Measurements from ENCODE around the gene LRBA. TPM values are rescaled to one million over a fixed set of nuclear protein-coding genes. Genes with fewer than 3 reads are reported as not detected.
"Not testable (repeated sequence)": the region's sequence is repeated elsewhere in the genome, so short reads cannot be mapped to it uniquely, and the experiment has no call there.

LRBA gene
- total RNA-seq, 1 experiment from 2014 or later: 23.0 TPM

- no peak for DNase-seq (ENCODE audit: low read depth)
These were observed 591.6 kb downstream of the LRBA start for GRCh38 chr4:150423503-150423902.

DNA sequence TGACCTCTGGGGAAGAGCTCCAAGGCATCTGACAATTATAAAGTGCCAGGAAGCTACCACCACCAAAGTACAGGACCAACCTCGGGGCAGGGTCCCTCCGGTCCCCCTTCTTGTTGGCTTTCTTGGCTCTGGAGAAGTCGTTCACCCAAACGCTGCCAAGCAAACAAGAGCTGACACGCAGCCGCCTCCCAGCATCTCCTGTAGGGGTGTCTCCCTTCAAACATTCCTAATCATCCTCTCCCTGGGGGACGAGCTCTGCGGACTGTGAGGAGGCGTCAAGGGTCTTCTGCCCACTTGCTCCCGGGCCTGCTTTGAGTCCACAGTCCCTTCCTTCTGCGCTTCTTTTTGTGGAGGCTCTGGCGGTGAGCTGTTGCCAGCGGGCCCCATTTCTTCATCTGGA is 592.0 kb downstream of the LRBA start:
- DNase-seq (ENCODE audit: low read depth): no peak

DNA sequence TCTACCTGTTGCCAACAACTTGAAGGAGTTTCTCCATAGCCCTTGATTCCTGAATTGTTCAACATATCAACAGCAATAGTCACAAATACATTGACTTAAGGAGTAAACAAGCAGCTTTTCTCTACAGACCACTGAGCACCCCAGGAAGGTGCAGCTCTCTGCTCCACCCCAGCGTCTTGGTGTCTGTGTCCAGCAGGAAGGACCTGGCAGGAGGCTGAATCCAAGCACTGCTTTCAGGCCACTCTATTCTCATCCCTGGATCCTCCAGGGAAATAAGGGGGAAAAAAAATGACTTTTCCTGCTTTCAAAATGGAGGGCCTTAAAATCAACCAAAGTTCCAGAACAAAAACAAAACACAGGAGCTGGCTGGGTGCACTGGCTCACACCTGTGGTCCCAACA is 593.5 kb downstream of the LRBA start:
- DNase-seq (ENCODE audit: low read depth): no peak

DNA sequence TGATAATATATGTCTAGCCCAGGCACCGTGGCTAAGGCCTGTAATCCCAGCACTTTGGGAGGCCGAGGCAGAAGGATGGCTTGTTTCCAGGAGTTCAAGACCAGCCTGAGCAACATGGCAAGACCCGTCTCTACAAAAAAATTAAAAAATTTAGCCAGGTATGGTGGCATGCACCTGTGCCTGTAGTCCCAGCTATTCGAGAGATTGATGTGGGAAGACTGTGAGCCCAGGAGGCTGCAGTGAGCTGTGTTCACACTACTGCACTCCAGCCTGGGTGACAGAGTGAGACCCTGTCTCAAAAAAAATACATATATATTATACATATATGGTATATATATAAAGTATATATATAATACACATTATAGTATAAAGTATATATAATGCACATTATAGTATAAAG is 595.1 kb downstream of the LRBA start:
- no peak for DNase-seq (ENCODE audit: low read depth)

DNA sequence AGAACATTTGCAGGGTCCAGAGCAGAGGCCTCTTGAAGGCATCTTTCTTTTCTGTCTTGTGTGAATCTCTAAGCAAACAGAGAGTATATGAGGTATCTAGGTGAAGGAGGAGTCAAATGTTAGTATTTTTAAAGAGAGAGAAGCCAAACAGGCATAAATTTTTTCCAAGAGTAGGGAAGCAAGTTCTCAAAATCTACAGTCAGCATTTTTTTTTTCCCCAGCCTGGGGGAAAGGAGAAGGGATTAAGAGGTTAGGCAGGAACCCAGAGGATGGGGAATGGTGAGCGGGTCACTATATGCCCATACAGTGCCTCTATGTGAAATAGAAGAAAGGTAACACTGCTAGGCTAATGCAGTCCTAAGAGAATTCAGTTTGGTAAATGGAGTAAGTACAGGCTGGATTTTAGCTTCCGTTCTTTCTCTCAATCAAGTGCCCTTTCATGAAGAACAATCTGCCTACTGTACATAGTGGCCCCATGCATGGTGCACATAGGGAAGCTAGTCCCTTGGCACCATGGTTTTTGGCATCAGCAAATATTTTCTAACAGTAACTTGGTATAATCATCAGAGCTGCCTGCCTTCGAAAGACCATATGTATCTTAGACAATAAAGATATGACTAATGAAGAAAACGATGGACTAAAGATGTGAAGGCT is 596.2 kb downstream of the LRBA start:
- DNase-seq (ENCODE audit: low read depth): no peak

DNA sequence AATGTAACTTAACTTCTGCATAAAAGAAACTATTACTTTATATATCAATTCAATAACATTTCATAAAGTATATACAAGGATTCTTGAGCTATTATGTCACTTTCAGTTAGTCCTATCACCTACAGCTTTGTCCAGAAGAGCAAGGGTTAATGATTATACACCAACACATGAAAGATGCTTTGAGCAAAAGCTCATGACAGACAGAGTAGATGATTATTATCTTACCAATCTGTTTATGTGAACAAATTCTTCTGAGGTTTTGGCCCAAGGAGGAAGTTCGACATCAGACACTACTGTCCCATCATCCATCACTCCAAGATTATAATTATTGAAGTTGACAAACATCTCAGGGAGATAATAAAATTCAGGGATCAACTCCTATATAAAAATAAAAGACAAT is 599.9 kb downstream of the LRBA start:
- DNase-seq (ENCODE audit: low read depth): no peak

- DNase-seq (ENCODE audit: low read depth): no peak
These were observed 603.6 kb downstream of the LRBA start for GRCh38 chr4:150411520-150411919.

GRCh38 chr4:150402871-150403272 is 612.2 kb downstream of the LRBA start:
- no peak for DNase-seq (ENCODE audit: low read depth)

DNA sequence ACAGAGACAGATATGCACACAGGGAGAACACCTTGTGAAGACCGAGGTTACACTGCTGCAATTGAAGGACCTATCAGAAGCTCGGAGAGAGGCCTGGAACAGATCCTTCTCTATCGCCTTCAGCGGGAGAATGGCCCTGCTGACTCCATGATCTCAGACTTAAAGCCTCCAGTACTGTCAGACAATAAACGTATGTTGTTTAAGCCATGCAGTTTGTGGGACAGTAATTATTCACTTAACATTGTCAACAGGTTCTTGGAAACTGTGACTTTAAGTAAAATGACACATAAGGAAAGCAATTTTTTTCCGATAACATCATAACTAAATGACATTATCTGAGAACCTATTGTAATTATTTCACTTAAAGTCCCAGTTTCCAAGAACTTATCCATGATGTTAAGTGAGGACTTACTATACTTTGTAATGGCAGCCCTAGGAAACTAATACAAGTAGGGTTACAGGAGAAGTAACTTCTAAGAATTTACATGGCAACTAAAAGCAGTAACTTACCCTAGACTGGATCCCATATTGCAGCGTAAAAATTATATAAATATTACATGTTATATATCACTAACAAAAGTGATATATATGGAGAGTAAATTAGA is 613.9 kb downstream of the LRBA start:
- no peak for DNase-seq (ENCODE audit: low read depth)

DNA sequence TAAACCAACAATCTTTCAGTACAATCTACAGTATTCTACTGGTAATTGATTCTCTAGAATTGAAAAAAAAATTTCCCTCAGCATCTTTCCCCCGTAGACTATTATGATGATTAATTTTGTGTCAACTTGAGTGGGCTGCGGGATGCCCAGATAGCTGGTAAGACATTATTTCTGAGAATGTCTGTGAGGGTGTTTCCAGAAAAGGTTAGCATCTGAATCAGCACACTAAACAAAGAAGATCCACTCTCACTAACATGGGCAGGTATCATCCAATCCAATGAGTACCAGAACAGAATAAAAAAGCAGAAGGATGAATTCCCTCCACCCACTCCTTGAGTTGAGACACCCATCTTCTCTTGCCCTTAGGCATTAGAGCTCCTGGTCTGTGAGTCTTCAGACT is 619.2 kb downstream of the LRBA start:
- DNase-seq (ENCODE audit: low read depth): no peak

- DNase-seq (ENCODE audit: low read depth): no peak
These were observed 621.0 kb downstream of the LRBA start for GRCh38 chr4:150394046-150394445.

DNA sequence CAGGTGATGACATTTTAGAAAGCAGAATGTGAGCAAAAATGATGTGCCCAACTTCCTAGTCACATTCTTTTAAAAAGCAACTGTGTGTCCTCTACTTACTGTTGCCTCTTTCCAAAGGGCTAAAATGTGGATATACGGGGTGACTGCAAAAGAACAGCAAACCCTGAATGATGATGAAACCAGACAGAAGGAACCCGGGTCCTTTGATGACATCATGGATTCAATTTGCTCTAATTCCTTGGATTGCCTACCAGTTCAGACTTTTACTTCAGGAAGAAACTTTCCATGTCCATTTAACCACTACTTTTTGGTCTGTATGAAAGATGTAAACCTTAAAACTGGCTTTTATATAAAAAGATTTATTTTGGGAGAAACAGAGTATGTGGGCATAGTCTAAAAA is 624.0 kb downstream of the LRBA start:
- no peak for DNase-seq (ENCODE audit: low read depth)

DNA sequence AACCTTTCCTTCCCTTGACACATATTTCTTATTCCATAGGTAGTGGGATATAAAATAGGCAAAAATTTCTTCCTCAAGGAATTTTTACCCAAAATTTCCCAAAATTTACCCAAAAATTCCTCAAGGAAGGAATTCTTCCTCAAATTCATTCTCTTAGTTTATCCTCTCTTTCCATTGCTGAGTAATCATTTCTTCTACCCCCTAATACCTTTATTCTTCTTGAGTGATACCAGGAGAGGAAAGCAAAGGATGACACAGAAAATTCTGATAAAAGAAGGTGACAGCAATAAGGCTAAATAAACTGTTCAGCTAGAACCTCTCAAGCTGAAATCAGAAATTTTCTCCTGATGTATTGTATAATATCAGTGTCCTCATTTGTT is 624.6 kb downstream of the LRBA start:
- no peak for DNase-seq (ENCODE audit: low read depth)

GRCh38 chr4:150389896-150390530 is 625.1 kb downstream of the LRBA start:
- no peak for DNase-seq (ENCODE audit: low read depth)

DNA sequence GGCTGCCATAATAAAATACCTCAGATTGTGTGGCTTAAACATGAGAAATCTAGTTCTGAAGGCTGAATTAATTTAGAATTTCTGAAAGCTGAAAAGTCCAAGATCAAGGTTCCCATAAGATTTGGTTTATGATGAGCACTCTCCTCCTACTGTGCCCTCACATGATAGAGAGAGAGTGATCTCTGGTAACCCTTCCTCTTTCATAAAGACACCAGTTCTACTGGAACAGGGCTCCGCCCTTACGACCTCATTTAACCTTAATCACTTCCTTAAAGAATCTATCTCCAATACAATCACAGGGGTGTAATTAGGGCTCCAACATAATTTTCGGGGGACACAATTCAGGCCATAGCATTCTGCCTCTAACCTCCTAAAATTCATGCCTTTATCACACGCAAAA is 627.1 kb downstream of the LRBA start:
- no peak for DNase-seq (ENCODE audit: low read depth)

- not testable (repeated sequence) for DNase-seq (ENCODE audit: low read depth)
These were observed 628.7 kb downstream of the LRBA start for GRCh38 chr4:150386415-150386814.

DNA sequence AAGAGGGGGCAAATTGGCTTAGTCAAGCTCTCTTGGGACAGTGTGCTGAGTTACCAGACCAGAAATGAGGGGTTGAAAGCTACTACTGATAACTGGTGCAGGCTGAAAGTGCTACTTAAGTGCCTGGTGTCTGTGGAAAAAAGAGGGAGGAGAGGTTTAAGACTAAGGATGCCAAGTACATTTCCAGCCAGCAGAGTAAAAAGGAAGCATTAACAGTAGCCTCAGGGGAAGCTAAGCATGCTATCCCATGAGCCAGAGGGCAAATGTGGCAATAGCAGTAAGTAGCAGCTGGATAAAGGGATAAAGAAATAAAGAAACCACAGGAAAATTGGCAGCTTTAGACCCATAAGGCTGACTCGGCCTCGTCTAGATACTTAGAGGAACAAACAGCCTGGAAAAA is 629.5 kb downstream of the LRBA start:
- DNase-seq (ENCODE audit: low read depth): peak; percentile 82

DNA sequence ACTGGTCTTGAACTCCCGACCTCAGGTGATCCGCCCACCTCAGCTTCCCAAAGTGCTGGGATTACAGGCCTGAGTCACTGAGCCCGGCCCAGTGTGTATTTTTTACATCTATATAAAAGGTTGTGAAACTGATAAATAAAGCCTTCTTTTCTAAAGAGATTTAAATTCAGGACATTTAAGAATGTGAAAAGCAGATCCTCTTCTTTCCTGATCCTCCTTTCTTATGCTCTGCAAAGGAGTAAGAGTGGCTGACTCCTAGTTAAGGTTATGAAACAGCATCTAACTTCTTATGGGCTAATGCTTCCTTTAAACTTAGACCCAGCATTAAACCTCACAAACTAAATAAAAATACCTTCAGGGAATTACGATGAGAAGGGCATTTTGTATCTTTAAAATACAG is 630.8 kb downstream of the LRBA start:
- no peak for DNase-seq (ENCODE audit: low read depth)

GRCh38 chr4:150382028-150382427 is 633.1 kb downstream of the LRBA start:
- DNase-seq (ENCODE audit: low read depth): no peak

- DNase-seq (ENCODE audit: low read depth): no peak
These were observed 633.5 kb downstream of the LRBA start for GRCh38 chr4:150381609-150382008.

GRCh38 chr4:150381036-150381435 is 634.0 kb downstream of the LRBA start:
- DNase-seq (ENCODE audit: low read depth): no peak

DNA sequence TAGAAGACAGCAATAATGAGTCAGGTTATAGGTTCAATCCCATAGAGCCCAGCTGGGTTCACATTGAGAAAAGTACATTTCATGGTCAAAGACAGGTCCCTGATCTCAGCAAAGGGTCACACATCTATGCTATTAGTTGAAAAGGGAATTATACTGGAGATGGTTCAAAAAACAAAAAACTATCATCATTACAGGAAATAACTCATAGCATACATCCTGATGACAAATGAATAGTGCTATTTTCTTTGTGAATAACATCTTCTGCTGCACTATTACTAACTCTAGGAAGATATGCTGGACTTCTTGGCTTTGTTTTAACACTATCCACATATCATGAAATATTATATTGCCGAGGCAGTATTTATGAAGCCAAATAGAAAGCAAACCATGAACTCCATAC is 635.6 kb downstream of the LRBA start:
- peak; percentile 88 for DNase-seq (ENCODE audit: low read depth)

GRCh38 chr4:150375025-150375424 is 640.1 kb downstream of the LRBA start:
- no peak for DNase-seq (ENCODE audit: low read depth)
